DMS153 (cell line): ENCODE results near the gene ZMYND15.
A peak's percentile ranks its signal among the peaks of the same experiment; 100 is the strongest.
"Not testable (repeated sequence)": the region's sequence is repeated elsewhere in the genome, so short reads cannot be mapped to it uniquely, and the experiment has no call there.

Experiments used
- DNase-seq: peaks from one replicate; lab custom pipeline; 2025; lab: John Stamatoyannopoulos, UW

ZMYND15 gene

GRCh38 chr17:4739122-4740024, at the start of gene ZMYND15, which contains the start of gene CXCL16:
ZMYND15 (plus strand) TSS chr17:4739833; CDS start chr17:4740549, 716 bp downstream.
CXCL16 (minus strand) TSS chr17:4739928; CDS start chr17:4739339, 589 bp downstream.
- no peak for DNase-seq

- not testable (repeated sequence) for DNase-seq
These were observed 49.8 kb upstream of the ZMYND15 start for GRCh38 chr17:4689872-4690271.

GRCh38 chr17:4690745-4691144, 48.9 kb upstream of the ZMYND15 start:
- no peak for DNase-seq

GRCh38 chr17:4691686-4692085, 47.9 kb upstream of the ZMYND15 start:
- DNase-seq = no peak

GRCh38 chr17:4693416-4693815, 46.2 kb upstream of the ZMYND15 start:
- no peak for DNase-seq

GRCh38 chr17:4696437-4696805, 43.2 kb upstream of the ZMYND15 start:
- no peak for DNase-seq

- DNase-seq = not testable (repeated sequence)
These were observed 40.1 kb upstream of the ZMYND15 start for GRCh38 chr17:4699401-4700056.

- no peak for DNase-seq
These were observed 38.5 kb upstream of the ZMYND15 start for GRCh38 chr17:4701116-4701515.

GRCh38 chr17:4703330-4703691, 36.3 kb upstream of the ZMYND15 start:
- DNase-seq = no peak

GRCh38 chr17:4704574-4704907, 35.1 kb upstream of the ZMYND15 start:
- DNase-seq = not testable (repeated sequence)

GRCh38 chr17:4704991-4705390, 34.6 kb upstream of the ZMYND15 start:
- no peak for DNase-seq

GRCh38 chr17:4706121-4706520, 33.5 kb upstream of the ZMYND15 start:
- no peak for DNase-seq

GRCh38 chr17:4708436-4708835, 31.2 kb upstream of the ZMYND15 start:
- DNase-seq = no peak

- DNase-seq = peak; percentile 87
These were observed 29.6 kb upstream of the ZMYND15 start, which contains the start of gene ARRB2 for GRCh38 chr17:4709794-4710692. ARRB2 (plus strand) TSS chr17:4710632; CDS start chr17:4710722, 90 bp downstream.

- no peak for DNase-seq
These were observed 28.7 kb upstream of the ZMYND15 start for GRCh38 chr17:4710693-4711634.

GRCh38 chr17:4711661-4712181, 27.9 kb upstream of the ZMYND15 start:
- no peak for DNase-seq

- DNase-seq = no peak
These were observed 27.1 kb upstream of the ZMYND15 start for GRCh38 chr17:4712526-4712925.

GRCh38 chr17:4714340-4715062, 25.1 kb upstream of the ZMYND15 start:
- not testable (repeated sequence) for DNase-seq

- no peak for DNase-seq
These were observed 24.4 kb upstream of the ZMYND15 start for GRCh38 chr17:4715063-4715744.
